M059J (cell line): ENCODE results near the gene DIDO1. TPM values are rescaled to one million over a fixed set of nuclear protein-coding genes. Genes with fewer than 3 reads are reported as not detected.

Source experiments
- DNase-seq: peaks from one replicate; pipeline ENCODE4 v3.0.0-alpha.2; 2012; ENCODE audit warnings: low read depth
- total RNA-seq: library from RNA; depleted of rRNA; stranded (reverse); fragments of >200 nt; shearing (Covaris generic); gene quantifications from 2 replicates; pipeline ENCODE4 v1.2.3, GENCODE V29; 2014

Gene DIDO1
- total RNA-seq, 1 experiment from 2014 or later, result 42.6 TPM

GRCh38 chr20:62880147-62880934 is 46.0 kb downstream of the DIDO1 start:
- no peak for DNase-seq

GRCh38 chr20:62879275-62880146 is 46.8 kb downstream of the DIDO1 start:
- no peak for DNase-seq

GRCh38 chr20:62878244-62879038 is 47.9 kb downstream of the DIDO1 start:
- no peak for DNase-seq

- DNase-seq, result peak; percentile 16
Observed at GRCh38 chr20:62876902-62877816, 49.1 kb downstream of the DIDO1 start.

GRCh38 chr20:62876501-62876901 is 49.8 kb downstream of the DIDO1 start:
- DNase-seq, result no peak

GRCh38 chr20:62875419-62876361 is 50.6 kb downstream of the DIDO1 start:
- peak; percentile 94 for DNase-seq

GRCh38 chr20:62874964-62875344 is 51.4 kb downstream of the DIDO1 start:
- DNase-seq, result peak; percentile 32

- peak; percentile 85 for DNase-seq
Observed at GRCh38 chr20:62873681-62874031, 52.6 kb downstream of the DIDO1 start.

GRCh38 chr20:62873280-62873679 is 53.0 kb downstream of the DIDO1 start:
- DNase-seq, result no peak

GRCh38 chr20:62872862-62873261 is 53.4 kb downstream of the DIDO1 start:
- no peak for DNase-seq

- DNase-seq, result no peak
Observed at GRCh38 chr20:62872184-62872847, 54.0 kb downstream of the DIDO1 start.

GRCh38 chr20:62864207-62864606 is 62.1 kb downstream of the DIDO1 start:
- DNase-seq, result no peak

GRCh38 chr20:62861726-62862336 is 64.5 kb downstream of the DIDO1 start, which contains the start of gene TCFL5:
Gene TCFL5, minus strand, starts transcription at chr20:62861822. Its CDS starts 152 bp downstream, at chr20:62861670.
- peak; percentile 48 for DNase-seq

GRCh38 chr20:62860924-62861691 is 65.2 kb downstream of the DIDO1 start:
- peak; percentile 33 for DNase-seq

GRCh38 chr20:62860391-62860923 is 65.8 kb downstream of the DIDO1 start:
- peak; percentile 25 for DNase-seq

GRCh38 chr20:62859721-62860120 is 66.6 kb downstream of the DIDO1 start:
- DNase-seq, result no peak

GRCh38 chr20:62858058-62858830 is 68.1 kb downstream of the DIDO1 start:
- DNase-seq, result no peak
